Glomerular visceral epithelial cell (primary cell): ENCODE results near the gene EPX.
"Not testable (repeated sequence)": the region's sequence is repeated elsewhere in the genome, so short reads cannot be mapped to it uniquely, and the experiment has no call there.

Experiments used
- DNase-seq: peaks from one replicate; pipeline ENCODE4 v3.0.0-alpha.2; 2016; ENCODE audit errors: extremely low spot score

EPX gene

GRCh38 chr17:58192612-58193011 is at the start of gene EPX:
TSS of gene EPX (plus strand) at chr17:58192726. CDS start at chr17:58192847, 121 bp downstream.
- DNase-seq: no peak

GRCh38 chr17:58143335-58143734 is 49.2 kb upstream of the EPX start:
- not testable (repeated sequence) for DNase-seq

GRCh38 chr17:58144801-58145200 is 47.7 kb upstream of the EPX start:
- no peak for DNase-seq

- DNase-seq: no peak
These were observed 44.5 kb upstream of the EPX start, which contains the start of gene OR4D1 for GRCh38 chr17:58147930-58148434. TSS of gene OR4D1 (plus strand) at chr17:58148384. CDS start at chr17:58155154, 6,770 bp downstream.

GRCh38 chr17:58148609-58149008 is 43.9 kb upstream of the EPX start:
- DNase-seq: no peak

- no peak for DNase-seq
These were observed 42.1 kb upstream of the EPX start for GRCh38 chr17:58150394-58150793.

GRCh38 chr17:58153046-58153445 is 39.5 kb upstream of the EPX start:
- no peak for DNase-seq

- no peak for DNase-seq
These were observed 38.9 kb upstream of the EPX start for GRCh38 chr17:58153671-58154070.

GRCh38 chr17:58156839-58157803 is 35.4 kb upstream of the EPX start:
- no peak for DNase-seq

GRCh38 chr17:58158181-58158580 is 34.3 kb upstream of the EPX start:
- DNase-seq: no peak

GRCh38 chr17:58161566-58161965 is 31.0 kb upstream of the EPX start:
- DNase-seq: no peak

- DNase-seq: no peak
These were observed 26.5 kb upstream of the EPX start for GRCh38 chr17:58165981-58166380.

GRCh38 chr17:58166682-58167081 is 25.8 kb upstream of the EPX start, which contains the start of gene OR4D2:
TSS of gene OR4D2 (plus strand) at chr17:58166982. CDS start at chr17:58169656, 2,674 bp downstream.
- no peak for DNase-seq

GRCh38 chr17:58170622-58171021 is 21.9 kb upstream of the EPX start:
- no peak for DNase-seq

GRCh38 chr17:58172369-58173071 is 20.0 kb upstream of the EPX start:
- peak; percentile 31 for DNase-seq

- no peak for DNase-seq
These were observed 17.7 kb upstream of the EPX start for GRCh38 chr17:58174871-58175270.

- DNase-seq: no peak
These were observed 16.3 kb upstream of the EPX start for GRCh38 chr17:58176200-58176599.

- no peak for DNase-seq
These were observed 10.7 kb upstream of the EPX start for GRCh38 chr17:58181796-58182195.

GRCh38 chr17:58183514-58183913 is 9.0 kb upstream of the EPX start:
- no peak for DNase-seq

- peak; percentile 22 for DNase-seq
These were observed 8.1 kb upstream of the EPX start for GRCh38 chr17:58184308-58184985.

GRCh38 chr17:58184986-58185761 is 7.4 kb upstream of the EPX start:
- DNase-seq: no peak
